DOHH2 (cell line): ENCODE measurements around the gene CLECL1.

ENCODE experiments used
- CTCF ChIP-seq: fragments of 200-600 bp; sonication (generic); IDR thresholded peaks from one replicate; pipeline ENCODE4 v1.5.1; 2014; ENCODE audit warnings: antibody characterized with exemption, mild to moderate bottlenecking, low read depth, low read length; ENCODE audit not compliant: poor library complexity, severe bottlenecking
- EZH2phosphoT487 ChIP-seq: fragments of 200-600 bp; sonication (generic); IDR thresholded peaks from 2 replicates; pipeline ENCODE4 v1.6.1; 2017; ENCODE audit warnings: borderline replicate concordance, mild to moderate bottlenecking, antibody characterized with exemption, low read length, moderate library complexity, mixed read lengths

DNA sequence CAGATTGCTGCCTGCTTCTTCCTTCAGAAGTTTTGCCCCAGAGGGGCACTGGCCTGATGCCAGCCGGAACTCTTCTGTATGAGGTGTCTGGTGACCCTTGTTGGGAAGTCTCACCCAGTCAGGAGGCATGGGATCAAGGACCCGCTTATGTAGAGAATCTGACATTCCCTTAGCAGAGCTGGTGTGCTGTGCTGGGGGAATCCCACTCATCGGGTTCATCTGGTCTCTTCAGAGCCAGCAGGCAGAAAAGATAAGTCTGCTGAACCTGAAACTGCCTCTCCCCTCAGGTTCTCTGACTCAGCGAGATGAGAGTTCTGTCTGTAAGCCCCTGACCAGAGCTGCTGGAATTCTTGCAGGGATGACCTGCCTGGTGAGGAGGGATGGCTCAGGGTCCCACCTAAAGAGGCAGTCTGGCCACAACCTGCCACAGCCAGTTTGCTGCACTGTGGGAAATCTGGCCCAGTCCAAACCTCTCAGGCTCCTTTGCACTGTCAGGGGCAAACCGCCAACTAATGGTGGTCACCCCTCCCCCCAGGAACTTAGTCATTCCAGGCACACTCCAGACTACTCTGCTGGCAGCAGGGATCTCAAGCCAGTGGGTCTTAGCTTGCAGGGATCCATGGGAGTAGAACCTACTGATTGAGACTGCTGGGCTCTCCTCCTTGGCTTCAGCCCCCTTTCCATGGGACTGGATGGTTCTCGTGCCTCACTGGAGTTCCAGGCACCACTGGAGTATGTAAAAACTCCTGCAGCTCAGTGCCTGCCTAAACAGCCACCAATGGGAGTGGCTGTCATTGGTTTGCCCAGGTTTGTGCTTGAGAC lies 59.3 kb downstream of the CLECL1 start:
- TF ChIP-seq CTCF (no peak), EZH2phosphoT487 (no peak)
